A549 treated with CpdA at 1 μM for 4 hours (cell line): ENCODE data around the gene FAM89A. TPM values are rescaled to one million over a fixed set of nuclear protein-coding genes. Genes with fewer than 3 reads are reported as not detected.

ENCODE experiments used
- total RNA-seq: library from RNA; stranded (reverse); fragments of 200-300 nt; extraction: Qiagen RNA extraction; gene quantifications from 5 replicates; pipeline ENCODE4 v1.2.3, GENCODE V29; 2022; ENCODE audit warnings: low read depth

The FAM89A gene
- total RNA-seq, result 14.4 to 18.5 TPM (median 17.2 TPM) in 5 replicates

DNA sequence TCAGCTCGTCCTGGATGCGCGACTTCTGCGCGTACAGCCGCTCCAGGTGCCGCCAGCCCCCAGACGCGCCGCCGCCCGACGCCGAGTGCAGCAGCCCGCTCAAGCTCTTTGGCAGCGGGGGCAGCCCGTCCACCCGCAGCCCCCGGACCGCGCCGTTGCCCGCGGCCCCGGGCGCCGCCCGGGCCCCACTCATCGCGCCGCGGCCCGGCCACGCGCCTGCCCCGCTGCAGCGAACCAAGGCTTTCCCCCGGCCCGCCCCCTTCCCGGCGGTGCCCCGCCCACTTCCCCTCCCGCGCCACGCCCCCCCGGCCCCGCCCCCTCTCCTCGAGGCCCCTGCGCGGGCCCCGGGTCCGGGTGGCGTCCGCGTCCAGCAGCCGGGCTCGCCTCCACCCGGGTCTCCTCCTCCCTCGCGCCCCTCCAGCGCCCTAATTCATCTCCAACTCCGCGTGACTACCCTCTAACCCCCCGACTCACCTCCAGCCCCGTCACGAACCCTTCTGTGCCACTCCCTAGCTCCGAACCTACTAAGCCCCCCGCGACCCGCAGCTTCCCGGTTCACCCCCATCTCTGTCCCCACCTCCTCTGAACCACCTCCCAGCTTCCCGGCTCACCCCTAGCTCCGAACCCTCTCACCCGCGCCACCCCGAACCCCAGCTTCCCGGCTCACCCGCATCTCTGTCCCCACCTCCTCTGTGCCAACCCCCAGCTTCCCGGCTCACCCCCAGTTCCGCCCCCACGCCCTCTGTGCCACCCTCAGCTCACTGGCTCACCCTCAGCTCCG is at the start of gene FAM89A:
Gene FAM89A, minus strand, starts transcription at position 236 of the 781 bp plus-strand sequence. Its CDS starts 43 bp downstream, at position 193.

DNA sequence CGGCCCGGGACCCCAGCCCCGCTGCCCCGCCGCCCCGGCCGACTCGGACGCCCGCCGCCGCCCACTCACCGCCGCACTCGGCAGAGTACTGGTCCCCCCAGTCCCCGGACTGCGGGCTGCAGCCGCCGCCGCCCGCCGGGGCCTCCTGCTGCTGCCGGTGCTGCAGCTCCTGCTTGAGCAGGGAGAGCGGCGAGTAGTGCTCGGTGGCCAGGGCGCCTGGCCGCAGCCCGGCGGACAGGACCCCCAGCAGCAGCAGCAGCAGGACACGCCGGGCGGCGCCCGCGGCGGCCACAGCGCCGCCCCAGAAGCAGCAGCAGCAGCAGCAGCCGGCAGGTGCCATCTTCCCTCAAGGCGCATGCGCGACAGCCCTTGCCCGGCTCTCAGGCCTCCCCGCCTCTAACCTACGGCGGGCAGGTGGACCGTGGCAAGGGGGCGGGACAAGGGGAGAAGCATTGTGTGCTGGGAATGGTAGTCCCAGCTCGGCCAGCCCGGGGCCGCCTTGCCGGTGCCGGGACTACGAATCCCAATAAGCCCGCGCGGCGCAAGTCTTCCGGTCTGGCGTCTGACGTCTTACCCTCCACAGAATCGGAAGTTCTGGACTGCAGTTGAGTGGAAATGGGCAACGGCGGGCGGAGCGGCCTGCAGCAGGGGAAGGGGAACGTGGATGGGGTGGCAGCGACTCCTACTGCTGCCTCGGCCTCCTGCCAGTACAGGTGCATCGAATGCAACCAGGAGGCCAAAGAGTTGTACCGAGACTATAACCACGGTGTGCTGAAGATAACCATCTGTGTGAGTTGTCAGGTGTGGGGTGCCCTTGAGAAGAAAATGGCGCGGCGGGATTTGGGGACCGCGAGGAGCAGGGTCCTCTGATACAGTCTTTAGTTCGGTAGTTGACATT is 61.3 kb downstream of the FAM89A start, which contains the start of the genes ARV1 and TTC13:
Gene ARV1, plus strand, starts transcription at position 604 of the 898 bp plus-strand sequence. Its CDS starts 12 bp downstream, at position 616.
Gene TTC13, minus strand, starts transcription at position 371 of the 898 bp plus-strand sequence. Its CDS starts 31 bp downstream, at position 340.

Other genes starting within 250 kb of the FAM89A start
- 14.8 to 19.6 TPM (median 17.2 TPM) in 5 replicates for gene C1orf198, start 171.7 kb downstream of the FAM89A start, total RNA-seq
- 8.0 to 12.1 TPM (median 10.5 TPM) in 5 replicates for gene TTC13, start 61.4 kb downstream of the FAM89A start, total RNA-seq
- gene ARV1, start 61.2 kb downstream of the FAM89A start, total RNA-seq, result 24.0 to 25.9 TPM (median 25.3 TPM) in 5 replicates
- 0.16 to 0.28 TPM (median 0.21 TPM) in 5 replicates for gene TRIM67, start 121.8 kb upstream of the FAM89A start, total RNA-seq
- 34.0 to 41.5 TPM (median 37.5 TPM) in 5 replicates for gene GNPAT, start 201.0 kb upstream of the FAM89A start, total RNA-seq